Neuronal stem cell (in vitro differentiated cells): ENCODE measurements around the gene PPP1R11. TPM values are rescaled to one million over a fixed set of nuclear protein-coding genes. Genes with fewer than 3 reads are reported as not detected.
"Not testable (repeated sequence)": the region's sequence is repeated elsewhere in the genome, so short reads cannot be mapped to it uniquely, and the experiment has no call there.

Experiments used
- DNase-seq: peaks from one replicate; pipeline ENCODE4 v3.0.0-alpha.2; 2013; ENCODE audit warnings: low spot score
- H2AFZ ChIP-seq: one replicate; pipeline ENCODE4 v1.6.1; 2013; ENCODE audit warnings: mild to moderate bottlenecking, low read length, inconsistent platforms
- H2AK5ac ChIP-seq: 2 replicates; pipeline ENCODE4 v1.6.1; 2013; ENCODE audit warnings: low read depth, mild to moderate bottlenecking, inconsistent platforms, low read length, moderate library complexity, mixed read lengths
- H2BK120ac ChIP-seq: 2 replicates; pipeline ENCODE4 v1.6.1; 2013; ENCODE audit warnings: low read depth, mild to moderate bottlenecking, inconsistent platforms, low read length, moderate library complexity, mixed read lengths
- H2BK12ac ChIP-seq: one replicate; pipeline ENCODE4 v1.6.1; 2013; ENCODE audit warnings: low read length, inconsistent platforms
- H2BK15ac ChIP-seq: 2 replicates; pipeline ENCODE4 v1.6.1; 2013; ENCODE audit warnings: mild to moderate bottlenecking, low read length, inconsistent platforms, mixed read lengths
- H2BK5ac ChIP-seq: one replicate; pipeline ENCODE4 v1.6.1; 2013; ENCODE audit warnings: inconsistent platforms, mild to moderate bottlenecking, low read length, moderate library complexity
- H3K14ac ChIP-seq: one replicate; pipeline ENCODE4 v1.6.1; 2013; ENCODE audit warnings: low read length, inconsistent platforms
- H3K18ac ChIP-seq: 2 replicates; pipeline ENCODE4 v1.6.1; 2013; ENCODE audit warnings: low read length, inconsistent platforms
- H3K23ac ChIP-seq: 2 replicates; pipeline ENCODE4 v1.6.1; 2013; ENCODE audit warnings: low read depth, mild to moderate bottlenecking, mixed read lengths, low read length, inconsistent platforms; ENCODE audit not compliant: poor library complexity
- H3K27ac ChIP-seq: replicated peaks from 3 replicates; pipeline ENCODE4 v1.5.1; 2013; ENCODE audit warnings: low read length, inconsistent platforms
- H3K27me3 ChIP-seq, 3 experiments: 2 replicates each; pipeline ENCODE4 v1.6.1; 2013; ENCODE audit warnings: low read length in 3 of 3, mild to moderate bottlenecking in 2 of 3, inconsistent platforms in 1 of 3, low read depth in 1 of 3, mixed read lengths in 1 of 3, moderate library complexity in 1 of 3; ENCODE audit not compliant: control insufficient read depth in 3 of 3, insufficient read depth in 3 of 3
- H3K36me3 ChIP-seq, 2 donors: replicated peaks in 1 of 2; 2 replicates each; pipeline ENCODE4 v1.6.1; 2013; ENCODE audit warnings: low read length in 2 of 2; ENCODE audit not compliant: control insufficient read depth in 2 of 2, insufficient read depth in 2 of 2
- H3K4ac ChIP-seq: 2 replicates; pipeline ENCODE4 v1.6.1; 2013; ENCODE audit warnings: inconsistent platforms, mild to moderate bottlenecking, low read length, moderate library complexity
- H3K4me1 ChIP-seq, 2 donors: 1 replicate in 1 of 2; 2 replicates in 1 of 2; pipeline ENCODE4 v1.6.1; 2013; ENCODE audit warnings: low read length in 2 of 2, low read depth in 1 of 2; ENCODE audit not compliant: control insufficient read depth in 2 of 2, insufficient read depth in 1 of 2
- H3K4me2 ChIP-seq: one replicate; pipeline ENCODE4 v1.6.1; 2013; ENCODE audit warnings: mild to moderate bottlenecking, low read length, inconsistent platforms; ENCODE audit not compliant: insufficient read depth, poor library complexity, severe bottlenecking
- H3K4me3 ChIP-seq, 2 donors: 2 replicates each; pipeline ENCODE4 v1.5.1; 2013; ENCODE audit warnings: low read length in 2 of 2, mild to moderate bottlenecking in 2 of 2, inconsistent platforms in 1 of 2, moderate library complexity in 1 of 2
- H3K79me1 ChIP-seq: one replicate; pipeline ENCODE4 v1.6.1; 2013; ENCODE audit warnings: low read depth, mild to moderate bottlenecking, inconsistent platforms, low read length, moderate library complexity
- H3K9ac ChIP-seq: one replicate; pipeline ENCODE4 v1.6.1; 2013; ENCODE audit warnings: mild to moderate bottlenecking, low read depth, low read length, inconsistent platforms; ENCODE audit not compliant: poor library complexity
- H3K9me3 ChIP-seq, 2 donors: replicated peaks in 1 of 2; 2 replicates each; pipeline versions ENCODE3 to v1.6.1; 2013; ENCODE audit warnings: low read length in 2 of 2, mild to moderate bottlenecking in 2 of 2, inconsistent platforms in 1 of 2, low read depth in 1 of 2, mixed read lengths in 1 of 2, moderate library complexity in 1 of 2; ENCODE audit not compliant: control insufficient read depth in 2 of 2, insufficient read depth in 1 of 2
- H4K8ac ChIP-seq: one replicate; pipeline ENCODE4 v1.6.1; 2013; ENCODE audit warnings: low read depth, mild to moderate bottlenecking, inconsistent platforms, low read length, moderate library complexity
- H4K91ac ChIP-seq: one replicate; pipeline ENCODE4 v1.6.1; 2013; ENCODE audit warnings: low read length, low read depth, mild to moderate bottlenecking, inconsistent platforms; ENCODE audit not compliant: poor library complexity
- WGBS, 2 donors: extraction: QIAGEN DNeasy Blood & Tissue Kit; methylation state at CpG; one replicate each; pipeline ENCODE4 v1.1.7; 2013; ENCODE audit warnings: missing lambda C conversion rate in 2 of 2, mixed read lengths in 1 of 2; ENCODE audit not compliant: insufficient read length in 2 of 2, insufficient replicate concordance in 1 of 2; ENCODE audit errors: extremely low coverage in 2 of 2; 5-methylcytosine and 5-hydroxymethylcytosine counted together
- small RNA-seq: library from polyadenylated mRNA; stranded (forward); fragments of <200 nt; extraction: miRNeasy Mini kit (QIAGEN cat#:217004); gene quantifications from one replicate; pipeline ENCODE3, GENCODE V24; 2013; ENCODE audit not compliant: insufficient read depth

Gene PPP1R11

DNA sequence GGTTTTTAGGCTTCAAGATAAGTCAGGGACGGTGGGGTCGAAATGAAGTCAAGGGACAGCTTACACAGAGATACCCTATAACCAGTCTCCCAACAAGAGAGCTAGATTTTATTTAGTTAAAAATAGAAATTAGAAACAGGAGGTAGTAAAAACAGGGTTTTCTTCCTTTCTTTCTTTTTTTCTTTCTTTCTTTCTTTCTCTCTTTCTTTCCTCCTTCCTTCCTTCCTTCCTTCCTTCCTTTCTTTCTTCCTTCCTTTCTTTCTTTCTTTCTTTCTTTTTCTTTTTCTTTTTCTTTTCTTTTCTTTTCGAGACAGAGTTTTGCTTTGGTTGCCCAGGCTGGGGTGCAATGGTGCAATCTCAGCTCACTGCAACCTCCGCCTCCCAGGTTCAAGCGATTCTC is 51.7 kb downstream of the PPP1R11 start:
- H3K14ac ChIP-seq, H4K8ac ChIP-seq, H2BK12ac ChIP-seq, H2BK120ac ChIP-seq, DNase-seq, H4K91ac ChIP-seq, H2BK15ac ChIP-seq, H3K9me3 ChIP-seq, H3K79me1 ChIP-seq, H3K4ac ChIP-seq, H2BK5ac ChIP-seq, H3K36me3 ChIP-seq, H3K18ac ChIP-seq, H3K4me3 ChIP-seq, H3K27ac ChIP-seq, H2AK5ac ChIP-seq, H3K4me2 ChIP-seq, H3K9ac ChIP-seq, H2AFZ ChIP-seq, H3K4me1 ChIP-seq, H3K23ac ChIP-seq: not testable (repeated sequence)
- H3K27me3 ChIP-seq = peaks cover 0 to 41% (median 0%) of the 10 kb centered on the region in 3 experiments
- WGBS, 2 donors = no CpG with 5 or more reads among the region's 5 CpGs

Small RNAs within 50 kb of the gene (small RNA-seq; reads per million reads assigned to genes)
- gene RF02218 (not detected), gene RF02219 (not detected), gene RF02220 (not detected)
